K562 (cell line): Measurements from ENCODE around the gene NTN3. TPM values are rescaled to one million over a fixed set of nuclear protein-coding genes. Genes with fewer than 3 reads are reported as not detected.

Experiments
- ATF7 ChIP-seq: fragments of 450-650 bp; IDR thresholded peaks from 2 replicates; pipeline ENCODE4 v1.7.1; 2014; ENCODE audit warnings: mild to moderate bottlenecking, moderate library complexity
- CCNT2 ChIP-seq: IDR thresholded peaks from 2 replicates; pipeline ENCODE4 v1.6.1; 2011; ENCODE audit warnings: borderline replicate concordance, low read depth, mild to moderate bottlenecking, moderate library complexity, mixed read lengths, low read length; ENCODE audit not compliant: insufficient read length; ENCODE audit errors: extremely low read depth
- CTBP1 ChIP-seq: fragments of 450-650 bp; IDR thresholded peaks from 2 replicates; pipeline ENCODE4 v1.6.1; 2016; ENCODE audit warnings: borderline replicate concordance
- DMBX1 ChIP-seq: fragments of 250-450 bp; sonication (Bioruptor Pico); IDR thresholded peaks from 2 replicates; pipeline ENCODE4 v1.8.0; 2022; ENCODE audit warnings: inconsistent platforms, mild to moderate bottlenecking, moderate library complexity, borderline replicate concordance
- ERF ChIP-seq: fragments of 450-650 bp; formaldehyde crosslinking; IDR thresholded peaks from 2 replicates; pipeline ENCODE4 v1.4.0; 2020; ENCODE audit warnings: mild to moderate bottlenecking, mixed read lengths
- GABPA ChIP-seq: fragments of 200-800 bp; sonication (Bioruptor generic); conservative IDR thresholded peaks from 2 replicates; pipeline ENCODE4 v1.6.1; 2016; ENCODE audit warnings: low read depth, missing genetic modification characterization, missing compliant biosample characterization
- GABPB1 ChIP-seq: sonication (generic); formaldehyde crosslinking; IDR thresholded peaks from 2 replicates; pipeline ENCODE4 v1.8.0; 2022; ENCODE audit warnings: mild to moderate bottlenecking, missing genetic modification reagents
- HNRNPLL ChIP-seq: fragments of 200-400 bp; formaldehyde crosslinking; IDR thresholded peaks from 2 replicates; pipeline ENCODE4 v1.6.1; 2017; ENCODE audit warnings: low read length, low read depth, mild to moderate bottlenecking; ENCODE audit not compliant: poor library complexity, severe bottlenecking
- IFI16 ChIP-seq: fragments of 250-450 bp; sonication (Bioruptor Pico); IDR thresholded peaks from 2 replicates; pipeline ENCODE4 v2.1.2; 2022; ENCODE audit warnings: mild to moderate bottlenecking, inconsistent platforms
- JUND ChIP-seq, 2 experiments: IDR thresholded peaks; 2 replicates in 1 of 2; 3 replicates in 1 of 2; pipeline ENCODE4 v1.6.1; 2011; ENCODE audit warnings: borderline replicate concordance in 2 of 2, low read depth in 2 of 2, low read length in 2 of 2, improper control_type of control experiment in 1 of 2, missing biosample characterization in 1 of 2, missing genetic modification characterization in 1 of 2, missing genetic modification reagents in 1 of 2
- MXD1 ChIP-seq: fragments of 250-450 bp; sonication (Bioruptor Pico); IDR thresholded peaks from 2 replicates; pipeline ENCODE4 v1.8.0; 2021; ENCODE audit warnings: borderline replicate concordance, mild to moderate bottlenecking, moderate library complexity; ENCODE audit not compliant: poor library complexity, severe bottlenecking
- RAD51 ChIP-seq: fragments of 450-650 bp; IDR thresholded peaks from 2 replicates; pipeline ENCODE4 v1.7.1; 2016; ENCODE audit warnings: low read depth, mild to moderate bottlenecking, borderline replicate concordance
- RFX5 ChIP-seq: IDR thresholded peaks from 2 replicates; pipeline ENCODE4 v1.6.1; 2011; ENCODE audit warnings: low read depth, mild to moderate bottlenecking, improper control_type of control experiment, low read length
- TARDBP ChIP-seq: fragments of 450-650 bp; IDR thresholded peaks from 2 replicates; pipeline ENCODE4 v1.6.1; 2016
- TBP ChIP-seq: optimal IDR thresholded peaks from 2 replicates; pipeline ENCODE3; 2011; ENCODE audit warnings: low read depth, low read length, improper control_type of control experiment
- TFE3 ChIP-seq: fragments of 450-650 bp; formaldehyde crosslinking; IDR thresholded peaks from 2 replicates; pipeline ENCODE4 v1.4.0; 2020; ENCODE audit warnings: mild to moderate bottlenecking, mixed read lengths
- THAP12 ChIP-seq: fragments of 250-450 bp; sonication (Bioruptor Pico); IDR thresholded peaks from 2 replicates; pipeline ENCODE4 v1.9.0; 2021; ENCODE audit warnings: mild to moderate bottlenecking, inconsistent platforms
- TOE1 ChIP-seq, 2 experiments: fragments of 450-650 bp in 1 of 2; sonication (generic) in 1 of 2; formaldehyde crosslinking in 1 of 2; IDR thresholded peaks; 2 replicates each; pipeline versions ENCODE4 v1.7.1 to v1.8.0; 2016 to 2022; ENCODE audit warnings: borderline replicate concordance in 2 of 2, mild to moderate bottlenecking in 2 of 2, antibody characterized with exemption in 1 of 2, inconsistent platforms in 1 of 2, low read depth in 1 of 2, missing genetic modification reagents in 1 of 2, moderate library complexity in 1 of 2
- ZNF282 ChIP-seq: sonication (generic); formaldehyde crosslinking; IDR thresholded peaks from 2 replicates; pipeline ENCODE4 v1.8.1; 2023; ENCODE audit warnings: missing genetic modification reagents
- ZNF3 ChIP-seq: fragments of 250-450 bp; sonication (Bioruptor Pico); IDR thresholded peaks from 2 replicates; pipeline ENCODE4 v1.5.0; 2021; ENCODE audit warnings: mild to moderate bottlenecking, moderate library complexity
- ZNF699 ChIP-seq: fragments of 250-450 bp; sonication (Bioruptor Pico); IDR thresholded peaks from 2 replicates; pipeline ENCODE4 v1.8.0; 2021; ENCODE audit warnings: mild to moderate bottlenecking, moderate library complexity; ENCODE audit not compliant: insufficient replicate concordance
- ZSCAN32 ChIP-seq: fragments of 450-650 bp; formaldehyde crosslinking; IDR thresholded peaks from 2 replicates; pipeline ENCODE4 v1.4.0; 2020; ENCODE audit warnings: mild to moderate bottlenecking, moderate library complexity
- polyA plus RNA-seq, 8 experiments: library from polyadenylated mRNA; depleted of rRNA in 4 of 8; stranded (reverse) in 5 of 8; unstranded in 3 of 8; fragments of >200 nt; fragmentation: Nextera tagmentation in 2 of 8; fragmentation: Illumina TruSeq in 1 of 8; extraction: Ambion mirVana in 2 of 8; extraction: Trizol in 1 of 8; gene quantifications; 2 replicates each; pipeline versions ENCODE4 v1.2.1 to v1.2.3, GENCODE V29; 2011 to 2014; ENCODE audit warnings: inconsistent platforms in 1 of 8, missing spikeins in 1 of 8
- total RNA-seq, 7 experiments: library from RNA; depleted of rRNA in 6 of 7; stranded (reverse); fragments of >200 nt in 6 of 7; fragmentation: Illumina TruSeq in 2 of 7; extraction: Trizol in 2 of 7; gene quantifications; 2 replicates each; pipeline versions ENCODE4 v1.2.1 to v1.2.3, GENCODE V29; 2011 to 2021; ENCODE audit warnings: low replicate concordance in 1 of 7

NTN3 gene
- total and polyA plus RNA-seq, 9 of the 15 experiments (the other 6 are each of a cell fraction or from before 2014, with no cell fraction given), result not detected

- TF ChIP-seq TBP (peak; percentile 42), TFE3 (no peak), THAP12 (CRISPR knock-in tag) (no peak), GABPA (peak; percentile 93), RFX5 (0 out of 2 replicates have a peak, but pooled peaks have one; percentile 27), CTBP1 (peak; percentile 56), HNRNPLL (peak; percentile 29), GABPB1 (CRISPR knock-in tag) (no peak; the same call in 1 of the 2 replicates), ATF7 (peak; percentile 60), RAD51 (no peak), MXD1 (no peak), ERF (CRISPR knock-in tag) (no peak), TOE1 (IDR thresholded peaks at IDR 0.05; ENCODE audit: borderline replicate concordance) (0 out of 2 replicates have a peak, but pooled peaks have one; percentile 19), TOE1 (CRISPR knock-in tag; IDR thresholded peaks at IDR 0.05; ENCODE audit: borderline replicate concordance, low read depth) (no peak), ZNF282 (CRISPR knock-in tag) (0 out of 2 replicates have a peak, but pooled peaks have one; percentile 29), IFI16 (no peak), ZSCAN32 (no peak), ZNF3 (CRISPR knock-in tag) (no peak), ZNF699 (CRISPR knock-in tag) (no peak), DMBX1 (CRISPR knock-in tag) (no peak), TARDBP (no peak; the same call in 1 of the 2 replicates), JUND (IDR thresholded peaks at IDR 0.05; ENCODE audit: borderline replicate concordance, low read depth, low read length) (peak; percentile 51; the same call in 1 of the 2 replicates), JUND (tag; IDR thresholded peaks at IDR 0.05; ENCODE audit: borderline replicate concordance, low read depth, low read length) (no peak; the same call in 2 of the 3 replicates), CCNT2 (peak; percentile 67)
Observed at GRCh38 chr16:2459647-2460390, 11.3 kb upstream of the NTN3 start, which contains the start of gene TEDC2 (continued).
